GM21528 (cell line): ENCODE measurements around the gene SNX4.
"Not testable (repeated sequence)": the region's sequence is repeated elsewhere in the genome, so short reads cannot be mapped to it uniquely, and the experiment has no call there.

ENCODE experiments used
- ATAC-seq: cut with Tn5 transposase; IDR thresholded peaks from one replicate; pipeline ENCODE4 v1.9.1; 2021; ENCODE audit warnings: mild to moderate bottlenecking, moderate library complexity; ENCODE audit not compliant: unreplicated experiment, low FRiP score

The SNX4 gene

GRCh38 chr3:125519678-125520562 is at the start of gene SNX4:
Gene SNX4 (minus strand): TSS chr3:125520202. CDS start chr3:125520172, 30 bp downstream.
- peak; percentile 83 for ATAC-seq

- no peak for ATAC-seq
Measured at GRCh38 chr3:125556314-125556713, 36.3 kb upstream of the SNX4 start.

DNA sequence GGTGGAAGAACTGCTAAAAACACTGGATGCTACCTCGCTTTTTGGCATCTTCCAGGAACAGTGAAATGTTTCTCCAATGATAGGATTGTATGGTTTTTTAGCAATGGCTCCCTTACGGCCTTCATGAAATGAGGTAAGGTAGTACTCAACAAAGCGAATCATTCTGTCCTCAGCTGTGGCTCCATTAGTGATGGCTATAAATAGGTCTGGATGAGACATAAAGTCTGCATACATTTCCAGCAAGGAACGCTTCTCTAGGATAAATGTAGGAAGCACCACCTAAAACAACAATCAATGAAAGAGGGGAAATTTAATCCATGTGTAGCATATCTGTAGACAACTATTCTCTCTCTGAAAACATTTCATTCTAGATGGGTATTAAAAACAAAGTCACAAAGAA is 32.4 kb upstream of the SNX4 start:
- ATAC-seq, result no peak

DNA sequence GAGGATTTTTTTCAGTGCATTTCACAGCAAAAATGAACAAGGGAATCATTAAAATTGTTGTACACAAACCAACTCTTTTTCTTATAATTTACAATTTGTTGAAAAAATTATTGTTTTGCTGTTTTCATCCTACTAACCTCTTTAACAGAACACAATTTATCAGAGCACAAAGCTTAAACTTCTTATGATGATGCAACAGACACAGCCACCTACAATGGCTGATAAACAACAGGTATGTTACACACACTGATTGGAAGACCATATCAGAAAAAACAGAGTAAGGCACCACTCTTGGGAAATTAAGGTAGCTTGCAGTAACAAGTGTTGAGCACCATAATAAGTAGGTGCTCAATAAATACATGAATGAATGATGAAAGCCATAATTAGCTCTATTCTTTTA is 8.9 kb upstream of the SNX4 start:
- no peak for ATAC-seq

DNA sequence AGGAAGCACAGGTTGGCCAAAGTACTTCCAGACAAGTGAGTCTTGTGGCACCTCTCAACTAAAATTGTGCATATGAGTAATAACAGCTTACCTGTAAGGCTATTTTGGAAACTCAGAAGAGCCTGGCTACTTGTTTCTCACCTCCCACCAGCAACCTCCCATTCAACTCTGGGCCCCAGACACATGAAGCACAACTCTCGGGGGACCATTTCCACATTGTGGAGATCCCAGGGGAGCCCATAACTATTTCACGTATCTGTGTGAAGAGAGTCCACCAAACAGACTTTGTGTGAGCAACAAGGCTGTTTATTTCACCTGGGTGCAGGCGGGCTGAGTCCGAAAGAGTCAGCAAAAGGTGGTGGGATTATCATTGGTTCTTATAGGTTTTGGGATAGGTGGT is 5.2 kb upstream of the SNX4 start:
- no peak for ATAC-seq

GRCh38 chr3:125520563-125520919 is 539 bp upstream of the SNX4 start:
- not testable (repeated sequence) for ATAC-seq

GRCh38 chr3:125515421-125515820 is 4.6 kb downstream of the SNX4 start:
- no peak for ATAC-seq

DNA sequence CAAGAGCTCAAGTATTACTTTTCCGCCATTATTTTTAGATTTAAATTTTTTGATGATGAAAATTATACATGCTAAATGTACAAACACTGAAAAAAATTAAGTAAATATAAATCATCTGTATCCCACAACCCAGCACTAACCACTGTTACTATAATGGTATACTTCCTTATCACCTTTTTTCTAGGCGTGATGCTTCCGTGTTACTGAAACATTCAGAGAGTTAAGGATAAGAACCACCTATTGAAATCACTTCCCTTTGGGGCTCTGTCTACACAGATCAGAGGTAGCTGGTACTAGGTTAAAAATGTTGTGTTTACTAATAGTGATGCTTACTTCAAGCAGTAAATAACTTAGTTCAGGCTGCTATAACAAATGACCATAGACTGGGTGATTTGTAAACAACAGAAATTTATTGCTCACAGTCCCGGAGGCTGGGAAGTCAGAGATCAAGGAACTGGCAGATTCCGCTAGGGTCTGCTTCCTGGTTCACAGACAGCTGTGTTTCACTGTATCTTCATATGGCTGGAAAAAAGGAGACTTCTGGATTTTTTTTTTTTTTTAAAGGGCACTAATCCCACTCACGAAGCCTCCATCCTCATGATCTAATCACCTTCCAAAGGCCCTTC is 6.4 kb downstream of the SNX4 start:
- no peak for ATAC-seq

DNA sequence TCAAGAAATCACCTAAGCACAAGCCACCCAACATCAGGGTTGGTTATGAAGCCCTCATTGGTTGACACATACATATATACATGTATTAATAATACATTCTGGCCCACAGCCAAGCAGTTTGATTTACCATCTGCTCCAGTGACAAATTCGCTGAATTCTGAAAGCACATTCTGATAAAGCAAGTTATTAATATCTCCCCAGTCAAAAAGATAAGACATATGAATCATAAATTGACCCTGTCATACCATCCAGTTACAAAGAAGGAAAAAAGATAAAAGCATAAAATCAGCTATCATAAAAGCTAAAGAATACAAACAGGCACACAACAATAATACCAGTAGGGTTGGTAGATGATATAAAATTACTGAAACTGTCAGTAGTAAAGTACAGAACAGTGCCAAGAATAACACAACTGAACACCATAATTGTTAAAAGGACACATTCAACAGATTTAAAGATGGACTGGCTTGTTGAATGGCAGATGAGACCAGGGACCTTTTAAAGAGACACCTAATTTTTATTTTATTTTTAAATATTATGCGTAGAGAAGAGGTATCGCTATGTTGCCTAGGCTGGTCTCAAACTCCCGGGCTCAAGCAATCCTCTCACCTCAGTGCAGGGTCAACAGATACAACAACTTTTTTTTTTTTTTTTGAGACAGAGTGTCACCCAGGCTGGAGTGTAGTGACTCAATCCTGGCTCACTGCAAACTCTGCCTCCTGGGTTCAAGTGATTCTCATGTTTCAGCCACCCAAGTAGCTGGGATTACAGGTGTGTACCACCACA is 7.7 kb downstream of the SNX4 start:
- ATAC-seq, result no peak

GRCh38 chr3:125511420-125512118 is 8.4 kb downstream of the SNX4 start:
- ATAC-seq, result no peak

- no peak for ATAC-seq
Measured at GRCh38 chr3:125507128-125507527, 12.9 kb downstream of the SNX4 start.

DNA sequence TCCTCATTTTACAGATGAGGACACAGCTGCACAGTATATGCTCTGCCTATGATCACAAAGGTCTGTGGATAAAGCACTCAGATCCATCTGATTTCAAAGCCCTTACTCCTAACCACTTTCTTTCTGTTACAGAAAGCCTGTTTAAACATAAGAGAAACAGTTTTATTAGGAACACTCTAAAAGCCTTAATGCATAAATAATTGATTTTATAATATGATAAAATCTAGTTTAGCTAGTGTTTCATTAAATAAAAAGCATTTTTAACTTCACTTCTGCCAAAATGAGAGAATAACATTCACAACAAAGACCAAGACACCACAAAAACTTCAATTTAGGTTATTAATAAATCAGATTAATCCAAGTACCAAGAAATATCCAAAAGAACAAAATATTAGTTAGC is 21.4 kb downstream of the SNX4 start:
- ATAC-seq, result no peak

- ATAC-seq, result no peak
Measured at GRCh38 chr3:125496701-125497100, 23.3 kb downstream of the SNX4 start.

DNA sequence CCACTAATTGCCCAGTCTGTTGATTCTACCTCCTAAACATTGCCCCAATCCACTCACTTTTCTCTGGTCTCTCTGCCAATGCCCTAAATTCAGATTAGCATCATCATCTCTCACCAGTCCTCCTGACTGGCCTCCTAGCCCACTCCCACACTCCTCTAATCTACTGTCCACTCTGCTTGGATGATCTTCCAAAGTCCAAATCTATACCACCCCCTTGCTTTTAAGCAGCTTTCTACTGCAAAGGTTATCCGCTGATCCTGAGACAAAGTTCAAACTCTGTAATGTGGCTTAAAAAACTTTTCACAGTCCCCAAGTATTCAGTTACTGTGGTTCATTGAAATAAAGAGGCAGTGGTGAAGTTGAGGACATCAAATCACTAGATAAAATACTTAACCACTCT is 37.6 kb downstream of the SNX4 start:
- ATAC-seq, result no peak

- ATAC-seq, result no peak
Measured at GRCh38 chr3:125481786-125482185, 38.2 kb downstream of the SNX4 start.

- ATAC-seq, result not testable (repeated sequence)
Measured at GRCh38 chr3:125481375-125481759, 38.6 kb downstream of the SNX4 start.

GRCh38 chr3:125480656-125481374 is 39.2 kb downstream of the SNX4 start:
- no peak for ATAC-seq

DNA sequence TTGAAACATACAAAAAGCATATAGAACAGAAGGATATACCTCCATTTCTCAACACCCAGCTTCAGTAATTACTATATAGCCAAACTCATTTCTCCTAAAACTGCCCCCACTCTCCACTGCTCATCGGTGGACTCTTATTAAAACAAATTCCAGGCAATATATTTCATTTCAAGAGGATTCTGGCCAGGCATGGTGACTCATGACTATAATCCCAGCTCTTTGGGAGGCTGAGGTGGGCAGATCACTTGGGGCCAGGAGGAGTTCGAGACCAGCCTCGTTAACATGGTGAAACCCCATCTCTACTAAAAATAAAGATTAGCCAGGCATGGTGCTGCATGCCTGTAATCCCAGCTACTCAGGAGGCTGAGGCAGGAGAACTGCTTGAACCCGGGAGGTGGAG is 40.9 kb downstream of the SNX4 start:
- ATAC-seq, result no peak

DNA sequence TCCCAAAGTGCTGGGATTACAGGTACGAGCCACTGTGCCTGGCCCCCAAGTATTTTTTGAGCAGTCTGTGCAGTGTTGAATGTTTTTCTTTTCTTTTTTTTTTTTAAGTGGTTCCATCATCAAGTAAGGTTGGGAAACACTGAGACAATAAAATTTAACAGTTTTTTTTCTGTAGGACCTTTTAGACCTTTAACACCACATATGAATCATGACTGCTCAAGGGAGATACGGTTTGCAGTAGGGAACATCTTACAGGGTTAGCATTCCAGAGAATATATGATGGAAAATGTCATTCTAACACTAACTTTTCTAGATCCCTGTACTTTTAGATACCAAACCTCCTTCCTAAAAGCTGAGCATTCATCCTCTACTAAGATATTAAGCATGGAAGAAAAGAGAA is 41.7 kb downstream of the SNX4 start:
- no peak for ATAC-seq

GRCh38 chr3:125477701-125478100 is 42.3 kb downstream of the SNX4 start:
- ATAC-seq, result no peak
